Mesothelial cell of epicardium (in vitro differentiated cells): ENCODE results near the gene TNNT3. TPM values are rescaled to one million over a fixed set of nuclear protein-coding genes. Genes with fewer than 3 reads are reported as not detected.

ENCODE experiments used
- DNase-seq, 2 experiments: peaks; one replicate each; pipeline ENCODE4 v3.0.0; 2021; ENCODE audit warnings: low spot score in 2 of 2; ENCODE audit not compliant: unreplicated experiment in 2 of 2
- H3K27ac Mint-ChIP-seq: 2 replicates; pipeline ENCODE4 v1.8.0; 2021; ENCODE audit warnings: mixed read lengths
- H3K27me3 Mint-ChIP-seq: 2 replicates; pipeline ENCODE4 v1.8.0; 2021; ENCODE audit warnings: low read depth, mixed read lengths
- H3K36me3 Mint-ChIP-seq: 2 replicates; pipeline ENCODE4 v1.8.0; 2021; ENCODE audit warnings: mixed read lengths
- H3K4me1 Mint-ChIP-seq: 2 replicates; pipeline ENCODE4 v1.8.0; 2021; ENCODE audit warnings: mixed read lengths
- H3K4me3 Mint-ChIP-seq: 2 replicates; pipeline ENCODE4 v1.8.0; 2021; ENCODE audit warnings: mild to moderate bottlenecking, moderate library complexity, mixed read lengths
- H3K9me3 Mint-ChIP-seq: 2 replicates; pipeline ENCODE4 v1.8.0; 2021; ENCODE audit warnings: mixed read lengths
- CTCF ChIP-seq: fragments of 200-600 bp; sonication (generic); IDR thresholded peaks from one replicate; pipeline ENCODE4 v1.5.0; 2021; ENCODE audit warnings: antibody characterized with exemption; ENCODE audit not compliant: unreplicated experiment
- total RNA-seq: library from RNA; stranded (reverse); gene quantifications from 3 replicates; pipeline ENCODE4 v1.2.1, GENCODE V29; 2021

The TNNT3 gene
- total RNA-seq, 1 donor from 2014 or later, result 15.2 TPM

DNA sequence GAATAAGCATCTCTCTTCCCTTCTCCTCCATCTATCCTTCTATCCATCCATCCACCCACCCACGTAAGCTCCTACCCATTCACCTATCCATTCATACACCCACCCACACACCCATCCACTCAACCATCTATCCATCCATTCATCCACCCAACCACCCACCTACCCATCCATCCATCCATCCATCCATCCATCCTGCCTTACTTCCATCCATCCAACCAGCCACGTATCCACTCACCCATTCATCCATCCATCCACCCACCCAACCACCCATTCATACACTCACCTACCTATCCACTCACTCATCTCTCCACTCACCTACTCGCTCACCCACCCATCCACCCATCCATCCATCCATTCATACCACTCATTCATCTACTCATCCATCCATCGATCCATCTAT, 13.2 kb downstream of the TNNT3 start:
- TF ChIP-seq CTCF, result no peak
- Mint-ChIP-seq H3K27ac (no peak overlapping the region), H3K9me3 (no peaks in the 10 kb centered on the region), H3K4me3 (no peak overlapping the region), H3K27me3 (no peaks in the 10 kb centered on the region), H3K4me1 (peaks cover 30% of the 10 kb centered on the region), H3K36me3 (no peaks in the 10 kb centered on the region)
- DNase-seq, result peak in 1 of 2 experiments; percentile 6

GRCh38 chr11:1933416-1934334, 14.2 kb downstream of the TNNT3 start:
- TF ChIP-seq CTCF, result no peak
- DNase-seq, result peak; percentile 9 to 30
- no peaks in the 10 kb centered on the region for H3K9me3 Mint-ChIP-seq
- H3K4me1 Mint-ChIP-seq, result peaks cover 36% of the 10 kb centered on the region
- peak overlapping the region; percentile 36 for H3K27ac Mint-ChIP-seq
- no peaks in the 10 kb centered on the region for H3K27me3 Mint-ChIP-seq
- H3K4me3 Mint-ChIP-seq, result no peak overlapping the region
- no peaks in the 10 kb centered on the region for H3K36me3 Mint-ChIP-seq

- no peak for TF ChIP-seq CTCF
- no peak overlapping the region for H3K4me3 Mint-ChIP-seq
- H3K27ac Mint-ChIP-seq, result no peak overlapping the region
- H3K36me3 Mint-ChIP-seq, result no peaks in the 10 kb centered on the region
- H3K27me3 Mint-ChIP-seq, result no peaks in the 10 kb centered on the region
- H3K9me3 Mint-ChIP-seq, result no peaks in the 10 kb centered on the region
- DNase-seq, result peak in 1 of 2 experiments; percentile 36
- peaks cover 40% of the 10 kb centered on the region for H3K4me1 Mint-ChIP-seq
Observed at GRCh38 chr11:1934335-1935155, 15.0 kb downstream of the TNNT3 start.

- Mint-ChIP-seq H3K4me1 (peaks cover 44% of the 10 kb centered on the region), H3K4me3 (no peak overlapping the region), H3K27ac (no peak overlapping the region), H3K36me3 (no peaks in the 10 kb centered on the region), H3K9me3 (no peaks in the 10 kb centered on the region), H3K27me3 (no peaks in the 10 kb centered on the region)
- no peak for TF ChIP-seq CTCF
- peak in 1 of 2 experiments; percentile 36 for DNase-seq
Observed at GRCh38 chr11:1935156-1936071, 15.9 kb downstream of the TNNT3 start.
